DND-41 (cell line): ENCODE data around the gene SLC25A44.

Source experiments
- ATAC-seq: fragments of 200-7000 bp; cut with Tn5 transposase; 3 replicates; pipeline ENCODE4 v1.9.1; 2021; ENCODE audit warnings: low read depth; ENCODE audit not compliant: insufficient read depth
- DNase-seq: peaks from one replicate; pipeline ENCODE4 v3.0.0-alpha.2; 2020
- H2AFZ ChIP-seq: 2 replicates; pipeline ENCODE4 v1.6.0; 2012; ENCODE audit warnings: low read depth, low read length
- H3K27ac ChIP-seq: 2 replicates; pipeline ENCODE4 v1.5.1; 2012; ENCODE audit warnings: low read length, inconsistent platforms
- H3K27me3 ChIP-seq: fragments of 200-600 bp; sonication (generic); 2 replicates; pipeline ENCODE4 v1.6.0; 2012; ENCODE audit warnings: low read length, mild to moderate bottlenecking, inconsistent platforms; ENCODE audit not compliant: insufficient read depth, poor library complexity
- H3K36me3 ChIP-seq: 2 replicates; pipeline ENCODE4 v1.5.1; 2012; ENCODE audit warnings: low read length, inconsistent platforms; ENCODE audit not compliant: insufficient read depth
- H3K4me1 ChIP-seq: 2 replicates; pipeline ENCODE4 v1.5.1; 2012; ENCODE audit warnings: mild to moderate bottlenecking, low read length; ENCODE audit not compliant: insufficient read depth
- H3K4me2 ChIP-seq: 2 replicates; pipeline ENCODE4 v1.6.0; 2012; ENCODE audit warnings: mild to moderate bottlenecking, moderate library complexity, low read length, inconsistent platforms; ENCODE audit not compliant: insufficient read depth
- H3K4me3 ChIP-seq, 2 experiments: fragments of 200-600 bp in 1 of 2; shearing (Covaris generic) in 1 of 2; 2 replicates each; pipeline ENCODE4 v1.5.1; 2012 to 2016; ENCODE audit warnings: inconsistent platforms in 2 of 2, low read length in 2 of 2, mild to moderate bottlenecking in 2 of 2, low read depth in 1 of 2, moderate library complexity in 1 of 2
- H3K79me2 ChIP-seq: 2 replicates; pipeline ENCODE4 v1.6.0; 2012; ENCODE audit warnings: low read length, inconsistent platforms; ENCODE audit not compliant: insufficient read depth
- H3K9ac ChIP-seq: 2 replicates; pipeline ENCODE4 v1.6.0; 2012; ENCODE audit warnings: low read depth, mild to moderate bottlenecking, inconsistent platforms, low read length, moderate library complexity
- H3K9me3 ChIP-seq: 2 replicates; pipeline ENCODE4 v1.5.1; 2012; ENCODE audit warnings: low read length, moderate library complexity, mild to moderate bottlenecking, inconsistent platforms; ENCODE audit not compliant: insufficient read depth, severe bottlenecking
- H4K20me1 ChIP-seq: 2 replicates; pipeline ENCODE4 v1.6.0; 2012; ENCODE audit warnings: low read length; ENCODE audit not compliant: insufficient read depth
- EZH2 ChIP-seq: IDR thresholded peaks from 3 replicates; pipeline ENCODE4 v1.6.1; 2012; ENCODE audit warnings: borderline replicate concordance, low read depth, mild to moderate bottlenecking, moderate library complexity, low read length, inconsistent platforms; ENCODE audit not compliant: severe bottlenecking
- TF ChIP-seq, protein P1 (sequence below): IDR thresholded peaks from 2 replicates; pipeline ENCODE4 v1.5.1; 2012; ENCODE audit warnings: borderline replicate concordance, low read length, moderate library complexity, mild to moderate bottlenecking; ENCODE audit not compliant: poor library complexity, severe bottlenecking; ENCODE audit errors: extremely low read depth

SLC25A44 gene

DNA sequence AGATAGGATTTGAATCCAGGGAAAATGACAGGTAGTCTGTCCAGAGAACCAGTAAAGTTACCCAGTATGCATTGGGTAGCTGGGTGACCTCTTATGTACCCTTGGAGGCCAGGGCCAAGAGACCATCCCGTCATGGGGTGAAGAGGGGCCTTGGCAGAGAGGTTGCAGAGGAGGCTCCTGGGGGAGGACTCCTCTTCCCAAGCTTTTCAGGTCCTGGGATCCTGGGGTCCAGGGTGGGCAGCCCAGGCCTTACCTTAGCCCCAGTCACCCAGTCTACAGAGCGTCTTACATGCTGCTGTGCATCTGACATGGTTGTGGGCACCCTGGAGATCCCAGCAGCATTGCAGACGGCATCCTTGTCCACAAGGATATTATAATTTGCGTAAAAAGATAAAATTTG is 32.9 kb downstream of the SLC25A44 start:
- no peaks in the 10 kb centered on the region for H3K27me3 ChIP-seq
- TF ChIP-seq, protein P1, sequence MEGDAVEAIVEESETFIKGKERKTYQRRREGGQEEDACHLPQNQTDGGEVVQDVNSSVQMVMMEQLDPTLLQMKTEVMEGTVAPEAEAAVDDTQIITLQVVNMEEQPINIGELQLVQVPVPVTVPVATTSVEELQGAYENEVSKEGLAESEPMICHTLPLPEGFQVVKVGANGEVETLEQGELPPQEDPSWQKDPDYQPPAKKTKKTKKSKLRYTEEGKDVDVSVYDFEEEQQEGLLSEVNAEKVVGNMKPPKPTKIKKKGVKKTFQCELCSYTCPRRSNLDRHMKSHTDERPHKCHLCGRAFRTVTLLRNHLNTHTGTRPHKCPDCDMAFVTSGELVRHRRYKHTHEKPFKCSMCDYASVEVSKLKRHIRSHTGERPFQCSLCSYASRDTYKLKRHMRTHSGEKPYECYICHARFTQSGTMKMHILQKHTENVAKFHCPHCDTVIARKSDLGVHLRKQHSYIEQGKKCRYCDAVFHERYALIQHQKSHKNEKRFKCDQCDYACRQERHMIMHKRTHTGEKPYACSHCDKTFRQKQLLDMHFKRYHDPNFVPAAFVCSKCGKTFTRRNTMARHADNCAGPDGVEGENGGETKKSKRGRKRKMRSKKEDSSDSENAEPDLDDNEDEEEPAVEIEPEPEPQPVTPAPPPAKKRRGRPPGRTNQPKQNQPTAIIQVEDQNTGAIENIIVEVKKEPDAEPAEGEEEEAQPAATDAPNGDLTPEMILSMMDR, result no peak
- no peak for TF ChIP-seq EZH2
- H3K27ac ChIP-seq, result no peak overlapping the region
- H3K4me1 ChIP-seq, result no peaks in the 10 kb centered on the region
- no peak overlapping the region for H3K4me3 ChIP-seq
- H4K20me1 ChIP-seq, result no peaks in the 10 kb centered on the region
- DNase-seq, result no peak
- no peak overlapping the region for H3K9ac ChIP-seq
- H3K9me3 ChIP-seq, result no peaks in the 10 kb centered on the region
- H3K79me2 ChIP-seq, result no peaks in the 10 kb centered on the region
- H3K4me2 ChIP-seq, result no peak overlapping the region
- no peak overlapping the region for H2AFZ ChIP-seq
- H3K36me3 ChIP-seq, result peaks cover 36% of the 10 kb centered on the region
- no peak for ATAC-seq

DNA sequence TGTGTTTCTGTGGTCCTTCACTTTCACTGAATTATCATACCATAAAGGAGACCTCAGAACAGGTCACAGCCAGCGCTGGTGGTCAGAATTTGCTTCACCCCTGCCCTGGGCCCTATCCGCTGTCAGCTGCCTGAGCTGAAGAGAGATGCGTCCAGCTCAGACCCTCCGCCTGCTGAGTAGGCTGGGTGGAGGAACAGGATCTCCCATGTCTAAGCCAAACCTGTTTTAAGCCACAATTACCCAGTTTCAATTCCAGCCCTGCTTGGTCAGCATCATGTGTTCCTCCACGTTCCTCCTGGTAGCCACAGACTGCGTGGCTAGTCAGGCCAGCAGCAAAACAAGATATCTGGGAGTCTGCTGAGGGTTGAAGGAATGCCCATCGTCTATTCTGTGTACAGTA is 34.6 kb downstream of the SLC25A44 start:
- no peak for DNase-seq
- H3K36me3 ChIP-seq, result peaks cover 22% of the 10 kb centered on the region
- TF ChIP-seq, protein P1, result no peak
- no peak for TF ChIP-seq EZH2
- ATAC-seq, result no peak
- H2AFZ ChIP-seq, result no peak overlapping the region
- H3K4me1 ChIP-seq, result no peaks in the 10 kb centered on the region
- no peaks in the 10 kb centered on the region for H3K27me3 ChIP-seq
- H3K4me3 ChIP-seq, result no peak overlapping the region
- H3K9me3 ChIP-seq, result no peaks in the 10 kb centered on the region
- no peak overlapping the region for H3K4me2 ChIP-seq
- no peak overlapping the region for H3K9ac ChIP-seq
- no peaks in the 10 kb centered on the region for H3K79me2 ChIP-seq
- no peaks in the 10 kb centered on the region; the same call in 1 of the 2 replicates for H4K20me1 ChIP-seq
- no peak overlapping the region for H3K27ac ChIP-seq

DNA sequence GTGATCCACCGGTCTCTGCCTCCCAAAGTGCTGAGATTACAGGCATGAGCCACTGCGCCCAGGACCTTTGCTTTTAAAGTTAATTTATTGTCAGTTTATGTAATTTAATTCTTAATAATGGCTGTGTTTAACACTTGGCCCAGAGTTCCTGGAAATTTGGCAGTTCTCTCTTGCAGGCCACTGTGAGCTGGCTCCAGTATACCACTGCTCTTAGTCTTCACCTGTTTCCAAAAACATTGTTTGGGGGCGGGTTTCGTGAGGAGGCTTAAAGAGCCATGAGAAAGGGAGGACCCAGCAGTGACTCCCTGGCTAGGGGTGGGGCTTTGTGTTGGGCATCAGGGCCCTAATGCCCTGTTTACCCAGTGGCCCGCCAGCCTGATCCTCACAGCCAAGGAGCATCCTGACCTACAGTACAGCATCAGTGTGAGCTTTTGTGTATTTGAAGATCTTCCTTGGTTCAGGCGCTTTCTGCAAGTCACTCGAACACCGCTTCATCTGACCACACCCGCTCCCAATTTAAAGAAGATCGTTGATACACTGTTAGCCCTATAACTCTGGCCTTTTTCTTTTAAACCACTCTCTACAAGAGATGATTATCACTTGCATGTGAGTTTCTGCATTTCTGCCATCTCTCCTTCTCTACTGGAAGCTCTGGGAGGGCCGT is 36.0 kb downstream of the SLC25A44 start:
- H3K4me1 ChIP-seq, result no peaks in the 10 kb centered on the region
- H3K27me3 ChIP-seq, result no peaks in the 10 kb centered on the region
- ATAC-seq, result no peak
- H3K4me3 ChIP-seq, result no peak overlapping the region
- no peak for DNase-seq
- H3K36me3 ChIP-seq, result peaks cover 22% of the 10 kb centered on the region
- H3K27ac ChIP-seq, result no peak overlapping the region
- no peak overlapping the region for H3K9ac ChIP-seq
- no peaks in the 10 kb centered on the region for H3K9me3 ChIP-seq
- no peaks in the 10 kb centered on the region for H3K79me2 ChIP-seq
- no peak overlapping the region for H3K4me2 ChIP-seq
- no peak overlapping the region for H2AFZ ChIP-seq
- no peaks in the 10 kb centered on the region; the same call in 1 of the 2 replicates for H4K20me1 ChIP-seq
- TF ChIP-seq EZH2, result no peak
- TF ChIP-seq, protein P1, result no peak
